GM13977 (cell line): ENCODE results near the gene LRRC71.

Source experiments
- DNase-seq: peaks from one replicate; pipeline ENCODE4 v3.0.0; 2012; ENCODE audit warnings: low spot score
- in situ Hi-C: fragments of 300-500 bp; cut with MboI; formaldehyde crosslinking; loops from one replicate; pipeline ENCODE4 v1.12.0; 2022; ENCODE audit warnings: low sequenced_read_pairs, low pct_unique_long_range_greater_than_20kb, mixed read lengths, inconsistent platforms; ENCODE audit not compliant: unreplicated experiment
- TF ChIP-seq, protein P1 (sequence below): IDR thresholded peaks from 2 replicates; pipeline ENCODE4 v1.5.1; 2012; ENCODE audit warnings: mild to moderate bottlenecking, control low read depth; ENCODE audit not compliant: insufficient read depth; ENCODE audit errors: extremely low read depth, missing control alignments

The LRRC71 gene

DNA sequence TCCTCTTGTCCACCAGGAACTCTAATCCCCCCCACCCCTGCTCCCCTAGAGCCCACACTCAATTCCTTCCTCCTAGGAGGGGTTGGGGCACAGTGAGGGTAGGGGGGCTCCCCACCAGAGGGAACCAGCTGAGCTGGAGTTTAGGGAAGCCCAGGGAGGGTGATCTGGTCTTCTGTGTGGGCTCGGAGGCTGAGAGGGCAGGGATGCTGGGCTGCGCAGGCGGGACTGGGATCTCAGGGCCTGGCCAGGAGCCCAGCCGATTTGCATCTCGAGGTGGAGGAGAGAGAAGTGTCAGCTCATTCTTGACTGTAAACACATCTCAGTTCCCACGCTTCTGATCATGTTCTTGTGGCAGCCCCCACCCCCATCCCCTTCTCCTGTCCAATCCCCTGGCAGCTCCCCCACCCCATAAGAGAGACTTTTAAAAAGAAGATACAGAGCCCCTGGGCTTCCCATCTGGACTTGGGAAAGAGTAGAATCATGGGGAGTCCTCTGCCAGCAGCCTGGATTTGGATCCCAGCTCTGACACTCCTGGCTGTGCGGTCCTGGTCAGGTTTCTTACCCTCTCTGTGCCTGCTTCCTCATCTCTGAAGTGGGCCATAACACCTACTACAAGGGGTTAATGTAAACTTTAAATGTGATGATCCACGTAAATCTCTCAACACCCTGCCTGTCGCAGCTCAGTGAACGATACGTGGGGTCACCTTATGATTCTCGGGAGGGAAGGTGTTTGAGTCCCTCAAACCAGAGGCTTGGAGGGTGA lies 20.3 kb upstream of the LRRC71 start:
- DNase-seq: no peak
- TF ChIP-seq, protein P1, sequence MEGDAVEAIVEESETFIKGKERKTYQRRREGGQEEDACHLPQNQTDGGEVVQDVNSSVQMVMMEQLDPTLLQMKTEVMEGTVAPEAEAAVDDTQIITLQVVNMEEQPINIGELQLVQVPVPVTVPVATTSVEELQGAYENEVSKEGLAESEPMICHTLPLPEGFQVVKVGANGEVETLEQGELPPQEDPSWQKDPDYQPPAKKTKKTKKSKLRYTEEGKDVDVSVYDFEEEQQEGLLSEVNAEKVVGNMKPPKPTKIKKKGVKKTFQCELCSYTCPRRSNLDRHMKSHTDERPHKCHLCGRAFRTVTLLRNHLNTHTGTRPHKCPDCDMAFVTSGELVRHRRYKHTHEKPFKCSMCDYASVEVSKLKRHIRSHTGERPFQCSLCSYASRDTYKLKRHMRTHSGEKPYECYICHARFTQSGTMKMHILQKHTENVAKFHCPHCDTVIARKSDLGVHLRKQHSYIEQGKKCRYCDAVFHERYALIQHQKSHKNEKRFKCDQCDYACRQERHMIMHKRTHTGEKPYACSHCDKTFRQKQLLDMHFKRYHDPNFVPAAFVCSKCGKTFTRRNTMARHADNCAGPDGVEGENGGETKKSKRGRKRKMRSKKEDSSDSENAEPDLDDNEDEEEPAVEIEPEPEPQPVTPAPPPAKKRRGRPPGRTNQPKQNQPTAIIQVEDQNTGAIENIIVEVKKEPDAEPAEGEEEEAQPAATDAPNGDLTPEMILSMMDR: no peak
- in situ Hi-C loops: no loop called here

DNA sequence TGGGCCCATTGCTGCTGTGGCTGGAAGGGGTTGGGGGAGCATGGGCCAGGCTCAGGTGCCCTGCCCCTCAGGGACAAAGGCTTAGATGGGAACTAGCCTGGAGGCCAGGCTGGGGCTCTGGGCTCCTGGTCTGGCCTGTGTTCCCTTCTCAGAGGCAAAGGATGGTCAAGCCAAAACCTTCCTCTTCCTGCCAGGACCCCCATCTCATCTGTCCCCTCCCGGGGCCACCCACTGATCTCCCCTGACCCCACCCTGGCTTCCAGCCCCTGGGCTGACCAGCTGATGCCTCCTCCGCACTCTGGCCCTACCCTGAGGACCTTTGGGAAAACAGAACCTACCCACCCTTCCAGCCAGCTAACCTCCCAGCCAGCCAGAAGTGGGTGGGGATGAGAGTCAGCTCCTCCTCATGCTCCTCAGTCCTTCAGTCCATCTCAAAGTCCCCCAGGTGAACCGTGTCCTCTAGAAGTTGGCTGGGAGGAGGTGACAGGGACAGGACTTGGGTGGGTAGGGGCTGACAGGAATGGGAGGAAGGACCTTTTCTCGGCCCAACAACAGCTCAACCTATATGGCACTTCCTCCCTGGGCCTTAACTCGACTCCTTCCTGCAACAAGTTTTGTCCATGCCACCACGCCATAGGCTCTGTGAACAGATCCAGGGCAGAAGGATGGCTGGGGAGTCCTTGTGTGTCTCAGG lies 19.4 kb upstream of the LRRC71 start:
- TF ChIP-seq, protein P1: no peak
- DNase-seq: no peak
- in situ Hi-C loops: no loop called here

DNA sequence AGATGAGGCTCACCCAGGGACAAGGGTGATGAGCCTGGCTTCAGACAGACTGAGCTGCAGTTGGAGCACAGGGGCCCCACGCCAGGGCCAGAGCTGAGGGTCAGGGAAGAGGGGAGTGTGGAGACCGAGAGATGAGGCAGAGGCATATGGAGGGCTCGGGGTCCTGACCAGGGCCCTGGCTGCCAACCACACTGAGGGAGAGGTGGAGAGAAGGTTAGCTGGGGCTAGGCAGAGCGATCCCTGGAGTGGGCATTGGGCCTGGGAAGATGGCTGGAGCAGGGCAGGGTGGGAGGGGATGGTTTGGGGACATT lies 18.9 kb upstream of the LRRC71 start:
- in situ Hi-C loops: no loop called here
- DNase-seq: no peak
- TF ChIP-seq, protein P1: no peak

DNA sequence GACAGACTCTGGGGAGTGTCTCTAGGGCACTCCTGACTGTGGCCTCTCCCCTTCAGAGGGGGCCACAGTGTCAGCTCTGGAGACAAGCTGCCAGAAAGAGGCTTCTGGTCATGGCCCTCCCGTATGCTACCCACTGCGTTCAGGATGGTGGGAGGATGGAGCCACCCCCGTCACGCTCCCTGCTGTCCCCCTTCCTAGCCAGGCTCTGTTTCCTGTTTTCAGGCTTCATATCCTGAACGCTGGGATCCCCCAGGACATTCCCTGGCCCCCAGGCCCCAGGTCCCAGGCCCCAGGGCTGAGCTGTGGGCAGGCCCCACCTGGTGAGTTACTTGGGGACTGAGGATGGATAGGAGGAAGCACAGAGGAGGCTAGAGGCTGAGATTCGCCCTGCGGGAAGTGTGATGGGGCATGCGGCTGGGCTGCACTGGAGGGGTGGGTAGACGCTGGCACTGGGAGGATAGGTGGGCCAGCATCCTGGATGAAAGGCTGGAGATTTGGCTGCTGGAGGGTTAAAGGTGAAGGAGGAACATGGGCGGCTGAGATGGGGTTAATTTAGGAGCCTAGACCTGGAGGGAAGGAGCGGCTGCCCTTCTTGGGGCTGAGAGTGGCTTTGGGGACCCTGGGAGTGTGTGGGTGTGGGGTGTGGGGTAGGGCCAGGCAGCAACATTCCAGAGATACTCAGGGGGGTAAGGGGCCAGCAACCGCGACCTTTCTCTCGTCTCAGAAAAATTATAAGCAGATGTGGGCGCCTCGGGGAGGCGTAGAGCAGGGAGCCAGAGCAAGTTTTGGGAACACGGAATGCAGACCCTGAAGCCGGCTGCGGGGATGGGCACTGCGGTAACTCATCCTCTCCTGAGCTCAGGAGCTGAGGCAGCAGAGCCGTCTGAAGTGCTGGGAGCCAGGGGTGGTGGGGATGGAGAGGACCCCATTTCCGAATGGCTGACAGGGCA lies 18.2 kb upstream of the LRRC71 start:
- in situ Hi-C loops: no loop called here
- no peak for DNase-seq
- TF ChIP-seq, protein P1: no peak

DNA sequence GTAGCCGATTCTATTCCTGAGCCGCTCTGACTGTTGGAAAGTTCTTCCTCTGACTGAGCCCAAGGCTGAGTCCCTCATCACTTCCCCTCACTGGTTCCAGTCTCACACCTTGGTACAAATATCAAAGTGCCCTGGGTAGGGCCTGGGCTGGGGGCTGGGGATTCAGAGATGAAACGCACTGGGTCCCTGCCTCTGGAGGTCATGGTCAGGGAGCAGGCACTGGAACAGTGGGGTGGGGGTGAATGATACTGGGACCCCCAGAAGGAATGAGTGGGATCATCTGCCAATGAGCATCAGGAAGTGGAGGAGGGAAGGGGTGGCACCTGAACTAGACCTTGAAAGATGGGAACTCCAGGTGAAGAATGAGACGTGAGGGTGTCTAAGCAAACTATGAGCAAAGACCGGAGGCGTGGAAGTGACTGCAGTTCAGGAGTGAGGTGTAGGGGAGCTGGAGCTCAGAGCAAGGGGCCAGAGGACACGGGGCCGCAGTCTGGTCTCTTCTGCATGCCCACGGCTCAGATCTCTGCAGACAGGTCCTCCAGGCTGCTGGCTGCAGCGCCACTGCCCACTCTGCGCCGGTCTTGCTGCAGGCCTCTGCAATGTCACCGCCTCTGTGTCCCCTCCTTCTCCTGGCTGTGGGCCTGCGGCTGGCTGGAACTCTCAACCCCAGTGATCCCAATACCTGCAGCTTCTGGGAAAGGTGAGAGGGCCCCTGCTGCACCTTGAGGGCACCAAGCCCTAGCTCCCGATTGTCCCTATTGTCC lies 16.9 kb upstream of the LRRC71 start:
- in situ Hi-C loops: no loop called here
- DNase-seq: no peak
- TF ChIP-seq, protein P1: no peak
